AML-193 (cell line): Measurements from ENCODE around the gene BRD3OS.
A peak's percentile ranks its signal among the peaks of the same experiment; 100 is the strongest.
"Not testable (repeated sequence)": the region's sequence is repeated elsewhere in the genome, so short reads cannot be mapped to it uniquely, and the experiment has no call there.

ENCODE experiments used
- DNase-seq, 2 experiments: peaks; one replicate each; lab custom pipeline; 2025; lab: John Stamatoyannopoulos, UW

BRD3OS gene

DNA sequence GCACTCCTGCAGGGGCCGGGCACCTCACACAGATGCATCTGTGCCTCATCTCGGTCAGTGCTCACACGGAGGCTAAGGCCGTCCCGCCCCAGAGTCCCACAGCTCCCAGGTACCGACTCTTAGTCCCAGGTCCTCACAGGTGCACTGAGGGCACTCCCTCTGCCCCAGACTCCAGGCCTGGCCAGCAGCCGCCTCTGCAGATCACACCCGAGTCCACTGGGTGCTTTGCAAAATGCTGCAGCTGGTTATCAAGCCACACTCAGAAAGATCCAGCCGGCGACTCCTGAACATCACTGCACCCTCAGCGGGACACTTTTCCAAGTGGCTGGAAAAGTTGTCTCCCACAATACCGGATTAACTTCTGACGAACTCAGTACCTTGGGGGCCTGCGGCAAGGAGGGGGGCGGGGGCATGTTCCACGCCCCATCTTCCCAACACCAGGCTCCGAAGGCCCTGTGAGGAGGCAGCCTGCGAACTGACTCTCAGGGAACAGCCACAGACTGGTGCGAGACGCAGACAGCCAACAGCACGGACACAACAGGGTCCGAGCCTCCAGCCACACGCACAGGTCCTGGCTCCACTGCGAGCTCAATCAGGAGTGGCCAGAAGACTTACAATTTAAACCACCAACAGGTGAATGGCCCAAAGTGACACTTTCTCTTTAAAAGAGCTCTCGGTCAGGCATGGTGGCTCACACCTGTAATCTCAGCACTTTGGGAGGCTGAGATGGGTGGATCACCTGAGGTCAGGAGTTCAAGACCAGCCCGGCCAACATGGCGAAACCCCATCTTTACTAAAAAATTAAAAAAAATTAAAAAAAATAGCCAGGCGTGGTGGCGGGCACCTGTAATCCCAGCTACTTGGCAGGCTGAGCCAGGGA is 38.5 kb downstream of the BRD3OS start:
- DNase-seq, result no peak

DNA sequence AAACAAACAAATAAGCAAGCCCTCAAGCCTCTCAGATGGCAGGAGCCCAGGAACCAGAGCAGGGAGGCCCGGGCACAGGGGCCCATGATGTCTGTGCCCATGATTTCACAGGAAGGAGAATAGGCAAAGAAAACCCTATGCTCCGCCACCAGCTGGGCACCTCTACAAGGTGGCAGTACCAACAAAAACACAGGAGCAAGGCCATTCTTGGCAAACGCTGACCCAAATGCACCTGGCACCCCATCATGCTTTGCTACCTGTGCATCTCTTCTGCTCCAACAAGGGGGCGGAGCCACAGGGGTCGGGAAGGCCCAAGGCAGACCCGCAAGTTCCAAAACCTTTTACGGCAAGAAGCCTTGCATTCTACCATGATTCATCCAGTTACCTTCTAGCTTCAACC is 39.4 kb downstream of the BRD3OS start:
- no peak for DNase-seq

DNA sequence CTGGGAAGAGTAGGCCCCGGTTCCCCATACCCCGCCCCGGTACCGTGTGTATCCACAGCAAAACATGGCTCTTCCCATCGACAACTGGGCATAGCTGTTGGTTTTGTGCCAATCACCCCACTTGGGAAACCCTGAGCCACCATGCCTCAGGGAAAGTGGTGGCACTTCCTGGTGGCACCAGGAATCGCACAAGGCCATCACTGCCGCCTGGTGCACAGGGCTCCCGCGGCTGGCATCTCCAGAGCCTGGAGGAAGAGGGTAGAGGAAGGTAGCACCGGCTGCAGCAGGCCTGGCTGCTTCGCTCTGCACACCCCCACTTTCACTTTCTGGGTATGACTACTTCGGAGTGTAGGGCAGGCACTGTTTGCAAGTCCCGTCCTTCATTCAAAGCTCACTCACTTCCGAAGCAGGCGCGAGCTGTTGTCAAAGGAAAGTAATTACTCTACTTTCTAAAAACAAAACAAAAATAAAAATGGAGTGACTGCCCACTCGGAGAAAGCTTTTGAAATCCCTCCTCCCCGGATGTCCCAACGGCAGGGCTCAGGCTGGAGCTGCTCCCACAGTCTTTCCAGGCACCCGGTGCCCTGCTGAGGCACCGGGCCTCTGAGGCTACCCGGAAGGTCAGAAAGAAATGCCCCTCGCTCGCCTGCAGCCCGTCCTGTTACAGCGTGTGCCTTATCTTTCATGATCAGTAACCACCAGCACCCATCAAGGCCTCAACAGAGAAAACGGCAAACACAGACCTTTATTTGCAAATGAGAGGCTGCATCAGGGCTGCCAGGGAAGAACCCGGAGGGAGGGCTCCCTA is 40.5 kb downstream of the BRD3OS start:
- DNase-seq, result peak; percentile 48 to 52

DNA sequence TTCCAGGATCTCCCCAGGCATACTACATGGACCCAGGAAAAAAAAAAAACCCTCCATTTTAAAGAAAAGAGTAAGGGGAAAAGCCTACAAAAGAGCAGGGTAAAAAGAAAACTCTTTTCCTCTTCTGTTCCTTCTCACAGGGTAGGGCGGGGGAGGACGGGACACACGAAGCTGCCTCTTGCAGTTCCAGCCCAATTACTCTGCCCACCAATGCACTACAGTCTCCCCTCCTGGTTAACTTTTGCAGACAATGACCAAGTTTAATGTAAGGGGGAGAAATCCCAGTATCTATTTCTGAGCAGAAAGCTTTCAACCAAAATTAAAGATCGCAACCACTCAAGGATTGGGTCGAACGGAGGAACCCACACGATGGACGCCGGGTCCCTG is 41.2 kb downstream of the BRD3OS start:
- no peak for DNase-seq

DNA sequence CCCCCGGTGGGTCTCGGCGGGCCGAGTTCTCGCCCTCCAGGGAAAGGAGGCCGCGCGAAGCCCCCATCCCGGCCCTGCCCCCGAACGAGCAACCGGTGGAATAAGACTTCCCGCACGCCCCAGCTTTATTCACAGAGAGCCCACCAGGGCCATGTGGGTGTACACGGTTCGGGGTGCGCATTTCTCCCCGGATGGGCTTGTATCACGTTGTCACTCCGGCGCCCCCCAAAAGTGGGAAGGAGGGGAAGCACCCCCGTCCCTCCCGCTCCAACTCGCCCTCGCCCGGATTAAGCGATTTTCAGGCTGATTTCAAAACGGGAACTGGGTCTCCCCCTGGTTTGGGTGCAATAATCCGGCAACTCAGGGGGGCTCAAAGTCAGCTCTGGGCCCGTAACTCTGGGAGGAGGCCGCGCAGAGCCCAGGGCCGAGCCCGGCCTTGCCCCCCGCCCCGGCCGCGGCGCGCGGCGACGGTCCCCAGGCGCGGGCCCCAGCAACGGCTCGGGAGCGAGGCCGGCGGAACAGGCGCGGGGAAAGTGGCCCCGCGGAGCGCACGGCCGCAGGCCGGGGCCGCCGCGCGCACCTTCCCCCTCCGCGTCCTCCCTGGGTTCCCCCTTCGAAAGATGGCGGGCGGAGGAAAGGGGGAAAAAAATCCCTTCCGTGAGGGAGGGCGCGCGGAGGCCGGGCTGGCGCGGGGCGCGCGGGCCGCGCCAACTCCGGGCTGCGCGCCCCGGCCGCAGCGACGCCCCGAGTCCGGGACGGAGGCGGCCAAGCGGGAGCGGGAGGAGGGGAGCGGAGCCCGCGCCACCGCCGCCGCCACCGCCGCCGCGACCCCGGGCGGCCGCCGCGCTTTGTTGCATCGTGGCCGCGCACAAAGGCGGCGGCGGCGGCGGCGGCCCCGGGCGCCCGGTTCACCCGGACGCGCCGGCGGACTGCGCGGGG is 41.9 kb downstream of the BRD3OS start:
- DNase-seq, result no peak

DNA sequence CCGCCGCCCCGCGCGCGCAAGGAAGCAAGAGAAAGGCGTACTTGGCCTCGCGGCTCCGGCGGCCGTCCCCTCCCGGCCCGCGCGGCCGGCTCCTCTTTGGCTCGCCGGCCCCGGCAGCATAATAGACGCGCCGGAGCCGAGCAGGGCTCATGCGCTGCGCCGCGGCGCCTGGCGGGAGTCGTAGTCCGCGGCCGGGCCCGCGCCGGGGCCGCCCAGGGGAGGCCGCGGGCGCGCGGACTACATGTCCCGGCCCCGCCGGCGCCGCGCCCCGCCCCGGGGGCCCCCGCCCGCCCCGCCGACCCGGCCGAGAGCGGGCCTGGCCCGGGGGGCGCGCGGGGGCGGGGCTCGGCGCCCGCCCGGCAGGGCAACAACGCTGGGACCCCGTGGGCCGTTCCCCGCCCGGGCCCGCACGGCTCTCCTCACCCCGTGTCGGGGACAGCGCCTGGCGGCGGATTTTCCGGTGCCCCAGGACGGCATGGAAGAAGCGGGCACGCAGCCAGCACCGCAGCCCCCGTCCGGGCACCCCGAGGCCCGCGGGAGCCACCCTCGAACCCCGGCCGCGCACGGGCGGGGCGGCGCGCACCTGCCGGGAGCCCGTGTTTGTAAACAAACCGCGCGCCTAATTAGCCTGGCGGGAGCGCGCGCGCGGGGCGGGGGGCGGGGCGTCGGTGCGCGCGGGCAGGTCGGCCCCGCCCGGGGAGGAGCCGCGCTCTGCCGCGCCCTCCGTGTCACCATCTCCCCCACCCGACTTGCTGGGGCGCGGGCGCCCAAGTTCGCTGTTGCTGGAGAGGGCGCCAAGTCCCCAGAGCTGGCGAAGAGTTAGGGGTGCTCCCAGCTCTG is 42.8 kb downstream of the BRD3OS start, which contains the start of gene BRD3:
Gene BRD3 (minus strand): TSS at position 123 of the 840 bp plus-strand sequence. CDS start 14,549 bp downstream, outside the sequence.
- DNase-seq, result peak; percentile 64 to 83

DNA sequence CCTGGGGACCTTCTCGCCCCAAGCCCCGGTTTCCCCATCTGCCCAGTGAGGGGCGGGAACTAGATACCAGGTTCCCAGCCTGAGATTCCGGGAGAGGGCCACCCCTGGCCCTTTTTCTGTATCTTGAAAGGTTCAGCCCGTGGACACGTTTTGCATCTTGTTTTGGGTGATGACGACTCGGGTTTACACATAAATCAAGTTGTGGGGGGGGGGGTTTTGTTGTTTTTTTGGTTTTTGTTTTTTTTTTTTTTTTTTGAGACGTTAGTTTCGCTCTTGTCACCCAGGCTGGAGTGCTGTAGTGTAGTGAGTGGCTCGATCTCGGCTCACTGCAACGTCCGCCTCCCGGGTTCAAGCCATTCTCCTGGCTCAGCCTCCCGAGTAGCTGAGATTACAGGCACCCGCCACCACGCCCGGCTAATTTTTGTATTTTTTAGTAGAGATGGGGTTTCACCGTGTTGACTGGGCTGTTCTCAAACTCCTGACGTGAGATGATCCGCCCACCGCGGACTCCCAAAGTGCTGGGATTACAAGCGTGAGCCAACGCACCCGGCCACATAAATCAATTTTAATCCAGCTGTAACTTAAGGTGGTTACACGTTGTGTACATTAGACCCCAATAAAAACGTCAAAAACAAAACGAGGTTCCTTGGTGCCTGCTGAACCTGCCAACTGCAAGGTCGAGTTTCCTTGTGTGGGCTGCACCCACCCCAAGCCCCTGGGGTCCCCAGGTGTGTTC is 43.6 kb downstream of the BRD3OS start:
- peak in 1 of 2 experiments; percentile 34 for DNase-seq

DNA sequence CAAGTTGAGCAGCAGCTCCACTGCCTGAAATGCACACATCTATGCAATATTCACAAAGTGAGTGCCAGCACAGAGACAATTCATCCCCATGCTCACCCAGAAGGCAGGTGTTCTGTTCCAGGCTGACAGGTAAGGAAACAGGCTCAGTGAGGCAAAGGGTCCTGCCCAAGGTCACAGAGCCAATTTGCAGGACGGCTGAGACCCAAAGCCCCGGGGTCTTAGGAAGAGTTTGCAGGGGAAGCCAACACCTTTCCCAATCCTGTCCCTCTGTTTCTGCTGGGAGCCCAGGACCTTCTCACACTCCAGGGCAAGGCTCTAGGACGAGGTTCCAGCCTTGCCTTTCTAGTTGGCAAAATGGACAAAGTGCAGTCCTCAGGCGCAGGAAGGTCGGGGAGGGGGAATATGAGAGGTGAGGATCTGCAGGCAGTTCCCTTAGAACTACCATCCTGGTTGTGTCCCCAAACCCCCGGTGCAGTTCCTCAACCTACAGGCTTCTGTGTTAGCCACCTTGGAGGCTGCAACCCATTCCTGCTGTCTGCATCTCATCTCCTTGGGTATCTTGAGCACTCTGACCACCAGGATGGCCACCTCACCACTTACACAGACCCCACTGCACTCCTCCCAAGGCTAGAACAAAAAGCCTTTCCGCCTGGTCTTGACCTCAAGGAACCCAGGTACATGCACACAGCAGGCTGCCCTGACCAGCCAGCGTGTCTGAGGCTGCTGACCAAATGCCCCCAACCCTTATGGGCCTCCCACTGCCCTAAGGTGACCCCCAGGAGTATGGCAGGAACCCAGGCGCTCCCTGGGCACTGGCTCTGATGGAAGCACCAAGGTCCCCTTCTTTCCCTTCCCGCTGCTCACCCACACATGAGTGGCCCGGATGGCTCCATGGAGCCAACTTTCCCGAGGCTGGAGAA is 44.5 kb downstream of the BRD3OS start:
- DNase-seq, result no peak

DNA sequence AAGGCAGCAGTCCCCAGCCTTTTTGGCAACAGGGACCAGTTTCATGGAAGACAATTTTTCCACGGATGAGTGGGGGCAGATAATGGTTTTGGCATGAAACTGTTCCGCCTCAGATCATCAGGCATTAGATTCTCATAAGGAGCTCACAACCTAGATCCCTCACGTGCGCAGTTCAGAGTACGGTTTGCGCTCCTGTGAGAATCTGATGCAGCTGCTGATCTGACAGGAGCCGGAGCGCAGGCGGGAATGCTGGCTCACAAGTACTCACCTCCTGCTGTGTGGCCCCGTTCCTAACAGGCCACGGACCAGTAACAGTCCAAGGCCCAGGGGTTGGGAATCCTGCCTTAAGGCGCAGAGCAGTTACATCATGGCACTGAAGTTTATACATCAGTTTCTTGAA is 45.9 kb downstream of the BRD3OS start:
- DNase-seq, result no peak

DNA sequence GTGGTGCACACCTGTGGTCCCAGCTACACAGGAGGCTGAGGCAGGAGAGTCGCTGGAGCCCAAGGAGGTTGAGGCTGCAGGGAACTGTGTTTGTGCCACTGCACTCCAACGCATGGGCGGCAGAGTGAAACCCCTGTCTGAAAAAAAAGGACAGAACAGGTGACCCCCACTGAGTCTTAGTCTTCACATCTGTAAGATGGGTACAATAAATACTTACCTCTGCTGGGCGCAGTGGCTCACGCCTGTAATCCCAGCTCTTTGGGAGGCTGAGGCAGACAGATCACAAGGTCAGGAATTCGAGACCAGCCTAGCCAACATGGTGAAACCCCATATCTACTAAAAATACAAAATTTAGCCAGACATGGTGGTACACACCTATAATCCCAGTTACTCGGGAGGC is 47.4 kb downstream of the BRD3OS start:
- DNase-seq, result not testable (repeated sequence)

DNA sequence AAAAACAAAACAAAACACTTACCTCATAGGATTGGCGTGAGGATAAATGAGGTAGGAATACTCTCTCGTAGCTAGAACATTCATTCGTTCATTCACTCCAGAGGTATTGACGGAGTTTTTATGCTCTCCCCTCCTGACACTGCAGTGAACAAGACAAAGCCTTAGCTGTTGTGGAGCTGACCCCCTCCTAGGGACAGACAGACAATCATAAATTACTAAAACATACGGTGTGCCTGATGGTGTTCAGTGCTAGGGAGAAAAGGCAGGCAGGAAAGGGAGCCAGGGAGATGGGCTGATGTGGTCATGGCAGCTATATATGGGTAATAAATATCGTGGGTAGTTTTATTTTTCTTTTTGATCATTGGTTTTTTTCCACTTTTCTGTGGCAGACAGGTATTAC is 48.2 kb downstream of the BRD3OS start:
- DNase-seq, result no peak

DNA sequence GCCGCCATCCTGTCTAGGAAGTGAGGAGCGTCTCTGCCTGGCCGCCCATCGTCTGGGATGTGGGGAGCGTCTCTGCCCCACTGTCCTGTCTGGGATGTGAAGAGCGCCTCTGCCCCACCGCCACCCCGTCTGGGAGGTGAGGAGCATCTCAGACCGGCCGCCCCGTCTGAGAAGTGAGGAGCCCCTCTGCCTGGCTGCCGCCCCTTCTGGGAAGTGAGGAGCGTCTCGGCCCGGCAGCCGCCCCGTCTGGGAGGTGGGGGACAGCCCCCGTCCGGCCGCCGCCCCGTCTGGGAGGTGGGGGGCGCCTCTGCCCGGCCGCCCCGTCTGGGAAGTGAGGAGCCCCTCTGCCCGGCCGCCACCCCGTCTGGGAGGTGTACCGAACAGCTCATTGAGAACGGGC is 50.4 kb downstream of the BRD3OS start:
- not testable (repeated sequence) for DNase-seq

DNA sequence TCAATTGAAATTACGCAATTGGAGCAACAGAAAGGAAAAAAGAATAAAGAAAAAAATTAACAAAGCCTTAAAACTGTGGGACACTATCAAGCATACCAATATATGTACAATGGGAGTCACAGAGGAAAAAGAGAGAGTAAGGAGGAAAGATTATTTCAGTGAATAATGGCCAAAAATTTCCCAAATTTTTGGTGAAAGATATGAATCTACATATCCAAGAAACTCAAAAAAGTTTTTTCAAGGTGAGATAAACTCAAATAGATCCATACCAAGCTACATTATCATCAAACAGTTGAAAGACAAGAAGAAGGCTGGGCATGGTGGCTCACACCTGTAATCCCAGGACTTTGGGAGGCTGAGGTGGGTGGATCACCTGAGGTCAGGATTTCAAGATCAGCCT is 51.4 kb downstream of the BRD3OS start:
- DNase-seq, result no peak
